ENCODE results near the gene ARL6IP6.
"Not testable (repeated sequence)": the region's sequence is repeated elsewhere in the genome, so short reads cannot be mapped to it uniquely, and the experiment has no call there.

ARL6IP6 gene

GRCh38 chr2:152723918-152724317 is 5.5 kb downstream of the ARL6IP6 start:
- Histone ChIP-seq H3K36me3 (ENCODE audit: control insufficient read depth, insufficient read depth, low read length) (no peaks in the 10 kb centered on the region), H3K4me3 (replicated peaks; ENCODE audit: low read depth, low read length) (no peak overlapping the region), H3K27me3 (replicated peaks; ENCODE audit: control insufficient read depth, insufficient read depth, low read length) (no peaks in the 10 kb centered on the region)
- TF ChIP-seq, protein P1, sequence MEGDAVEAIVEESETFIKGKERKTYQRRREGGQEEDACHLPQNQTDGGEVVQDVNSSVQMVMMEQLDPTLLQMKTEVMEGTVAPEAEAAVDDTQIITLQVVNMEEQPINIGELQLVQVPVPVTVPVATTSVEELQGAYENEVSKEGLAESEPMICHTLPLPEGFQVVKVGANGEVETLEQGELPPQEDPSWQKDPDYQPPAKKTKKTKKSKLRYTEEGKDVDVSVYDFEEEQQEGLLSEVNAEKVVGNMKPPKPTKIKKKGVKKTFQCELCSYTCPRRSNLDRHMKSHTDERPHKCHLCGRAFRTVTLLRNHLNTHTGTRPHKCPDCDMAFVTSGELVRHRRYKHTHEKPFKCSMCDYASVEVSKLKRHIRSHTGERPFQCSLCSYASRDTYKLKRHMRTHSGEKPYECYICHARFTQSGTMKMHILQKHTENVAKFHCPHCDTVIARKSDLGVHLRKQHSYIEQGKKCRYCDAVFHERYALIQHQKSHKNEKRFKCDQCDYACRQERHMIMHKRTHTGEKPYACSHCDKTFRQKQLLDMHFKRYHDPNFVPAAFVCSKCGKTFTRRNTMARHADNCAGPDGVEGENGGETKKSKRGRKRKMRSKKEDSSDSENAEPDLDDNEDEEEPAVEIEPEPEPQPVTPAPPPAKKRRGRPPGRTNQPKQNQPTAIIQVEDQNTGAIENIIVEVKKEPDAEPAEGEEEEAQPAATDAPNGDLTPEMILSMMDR (IDR thresholded peaks at IDR 0.05; ENCODE audit: insufficient read depth, low read length, poor library complexity, severe bottlenecking): no peak
- DNase-seq (ENCODE audit: extremely low read depth, insufficient read length): no peak

DNA sequence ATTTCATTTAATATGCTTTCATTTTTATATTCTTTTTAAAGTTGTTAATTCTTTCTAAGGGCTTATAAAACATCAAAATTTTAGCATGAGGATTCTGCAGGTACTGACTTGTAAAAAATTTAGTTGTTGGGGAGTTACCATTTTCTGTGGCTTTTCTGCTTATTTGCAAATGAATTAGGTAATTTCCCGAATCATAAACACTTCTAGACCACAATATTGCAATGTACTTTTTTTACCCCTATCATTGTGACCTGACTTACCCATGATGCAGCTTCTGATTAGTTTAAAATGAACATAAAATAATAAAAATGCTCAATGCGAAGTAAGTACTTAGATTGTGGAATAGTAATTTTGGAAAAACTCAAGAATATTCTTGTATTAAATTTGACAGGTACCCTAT is 11.4 kb downstream of the ARL6IP6 start:
- Histone ChIP-seq H3K27me3 (replicated peaks; ENCODE audit: control insufficient read depth, insufficient read depth, low read length) (no peaks in the 10 kb centered on the region), H3K4me3 (replicated peaks; ENCODE audit: low read depth, low read length) (no peak overlapping the region), H3K36me3 (ENCODE audit: control insufficient read depth, insufficient read depth, low read length) (no peaks in the 10 kb centered on the region)
- no peak for DNase-seq (ENCODE audit: extremely low read depth, insufficient read length)
- TF ChIP-seq, protein P1 (IDR thresholded peaks at IDR 0.05; ENCODE audit: insufficient read depth, low read length, poor library complexity, severe bottlenecking): no peak

DNA sequence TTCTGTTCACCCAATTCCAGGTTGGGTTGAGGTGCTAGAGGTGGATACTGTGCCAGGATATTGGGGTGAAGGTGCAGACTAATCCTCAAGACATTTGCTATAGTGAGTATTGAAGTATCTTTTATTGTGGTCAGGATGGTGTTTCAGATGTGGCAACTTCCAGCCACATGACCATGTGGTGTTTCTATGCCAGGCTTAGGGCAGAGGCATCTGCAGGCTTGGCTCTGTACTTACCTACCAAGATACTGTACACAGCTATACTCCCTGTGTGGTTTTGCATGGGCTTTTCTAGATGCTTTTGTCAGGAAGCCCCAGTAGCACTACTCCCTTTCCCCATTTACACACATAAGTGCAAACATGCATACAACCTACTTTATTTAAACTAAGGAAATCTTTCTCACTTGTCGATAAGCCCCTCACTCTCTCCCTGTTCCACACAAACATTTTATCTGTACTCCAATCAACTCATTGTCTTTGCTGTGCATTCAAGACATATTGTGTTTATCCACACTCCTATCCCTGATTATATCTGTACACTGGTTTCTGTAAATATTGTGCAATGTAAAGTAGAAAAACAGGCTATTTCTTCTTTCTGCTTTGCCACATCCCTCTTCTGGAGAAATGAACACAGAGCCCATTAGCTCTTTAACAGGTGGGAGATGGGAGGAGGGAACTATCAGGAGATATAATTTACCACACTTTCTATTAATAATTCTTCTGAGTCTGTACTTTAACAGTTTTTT is 12.3 kb downstream of the ARL6IP6 start:
- Histone ChIP-seq H3K27me3 (replicated peaks; ENCODE audit: control insufficient read depth, insufficient read depth, low read length) (no peaks in the 10 kb centered on the region), H3K4me3 (replicated peaks; ENCODE audit: low read depth, low read length) (no peak overlapping the region), H3K36me3 (ENCODE audit: control insufficient read depth, insufficient read depth, low read length) (no peaks in the 10 kb centered on the region)
- TF ChIP-seq, protein P1 (IDR thresholded peaks at IDR 0.05; ENCODE audit: insufficient read depth, low read length, poor library complexity, severe bottlenecking): no peak
- DNase-seq (ENCODE audit: extremely low read depth, insufficient read length): no peak

- DNase-seq (ENCODE audit: extremely low read depth, insufficient read length); H3K27me3 ChIP-seq (replicated peaks; ENCODE audit: control insufficient read depth, insufficient read depth, low read length); H3K36me3 ChIP-seq (ENCODE audit: control insufficient read depth, insufficient read depth, low read length); H3K4me3 ChIP-seq (replicated peaks; ENCODE audit: low read depth, low read length): not testable (repeated sequence)
Measured at GRCh38 chr2:152737509-152737908, 19.1 kb downstream of the ARL6IP6 start.

DNA sequence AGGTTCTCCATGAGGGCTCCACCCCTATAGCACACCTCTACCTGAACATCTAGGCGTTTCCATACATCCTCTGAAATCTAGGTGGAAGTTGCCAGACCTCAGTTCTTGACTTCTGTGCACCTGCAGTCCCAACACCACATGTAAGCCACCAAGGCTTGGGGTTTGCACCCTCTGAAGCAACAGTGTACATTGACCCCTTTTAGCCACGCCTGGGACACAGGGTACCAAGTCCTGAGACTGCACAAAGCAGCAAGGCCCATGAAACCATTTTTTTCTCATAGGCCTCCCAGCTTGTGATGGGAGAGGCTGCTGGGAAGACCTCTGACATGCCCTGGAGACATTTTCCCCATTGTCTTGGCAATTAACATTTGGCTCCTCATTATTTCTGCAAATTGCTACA is 20.0 kb downstream of the ARL6IP6 start:
- TF ChIP-seq, protein P1 (IDR thresholded peaks at IDR 0.05; ENCODE audit: insufficient read depth, low read length, poor library complexity, severe bottlenecking): no peak
- no peaks in the 10 kb centered on the region; the same call in none of the 2 replicates for H3K36me3 ChIP-seq (ENCODE audit: control insufficient read depth, insufficient read depth, low read length)

DNA sequence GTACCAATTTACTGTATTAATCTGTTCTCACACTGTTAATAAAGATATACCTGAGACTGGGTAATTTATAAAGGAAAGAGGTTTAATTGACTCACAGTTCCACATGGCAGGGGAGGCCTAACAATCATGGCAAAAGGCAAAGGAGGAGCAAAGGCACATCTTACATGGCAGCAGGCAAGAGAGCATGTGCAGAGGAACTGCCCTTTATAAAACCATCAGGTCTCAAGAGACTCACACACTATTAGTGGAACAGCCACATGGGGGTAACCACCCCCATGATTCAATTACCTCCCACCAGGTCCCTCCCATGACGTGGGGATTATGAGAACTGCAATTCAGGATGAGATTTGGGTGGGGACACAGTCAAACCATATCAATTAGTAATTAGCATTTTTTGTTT is 21.3 kb downstream of the ARL6IP6 start:
- DNase-seq (ENCODE audit: extremely low read depth, insufficient read length); H3K4me3 ChIP-seq (replicated peaks; ENCODE audit: low read depth, low read length); H3K27me3 ChIP-seq (replicated peaks; ENCODE audit: control insufficient read depth, insufficient read depth, low read length); H3K36me3 ChIP-seq (ENCODE audit: control insufficient read depth, insufficient read depth, low read length): not testable (repeated sequence)

More for the DNA sequence above, 20.0 kb downstream of the ARL6IP6 start:
- DNase-seq (ENCODE audit: extremely low read depth, insufficient read length): no peak
- Histone ChIP-seq H3K4me3 (replicated peaks; ENCODE audit: low read depth, low read length) (no peak overlapping the region), H3K27me3 (replicated peaks; ENCODE audit: control insufficient read depth, insufficient read depth, low read length) (no peaks in the 10 kb centered on the region)
